ENCODE measurements around the gene LRPAP1.

The LRPAP1 gene

GRCh38 chr4:3533423-3533820 is 1.2 kb upstream of the LRPAP1 start:
- in situ Hi-C loops (cut with MboI; ENCODE audit: low sequenced_read_pairs) = no loop called here

GRCh38 chr4:3532751-3533422 is 665 bp upstream of the LRPAP1 start:
- in situ Hi-C loops (cut with MboI; ENCODE audit: low sequenced_read_pairs) = no loop called here

- in situ Hi-C loops (cut with MboI; ENCODE audit: low sequenced_read_pairs) = no loop called here
These were observed 824 bp downstream of the LRPAP1 start for GRCh38 chr4:3531318-3531878.

DNA sequence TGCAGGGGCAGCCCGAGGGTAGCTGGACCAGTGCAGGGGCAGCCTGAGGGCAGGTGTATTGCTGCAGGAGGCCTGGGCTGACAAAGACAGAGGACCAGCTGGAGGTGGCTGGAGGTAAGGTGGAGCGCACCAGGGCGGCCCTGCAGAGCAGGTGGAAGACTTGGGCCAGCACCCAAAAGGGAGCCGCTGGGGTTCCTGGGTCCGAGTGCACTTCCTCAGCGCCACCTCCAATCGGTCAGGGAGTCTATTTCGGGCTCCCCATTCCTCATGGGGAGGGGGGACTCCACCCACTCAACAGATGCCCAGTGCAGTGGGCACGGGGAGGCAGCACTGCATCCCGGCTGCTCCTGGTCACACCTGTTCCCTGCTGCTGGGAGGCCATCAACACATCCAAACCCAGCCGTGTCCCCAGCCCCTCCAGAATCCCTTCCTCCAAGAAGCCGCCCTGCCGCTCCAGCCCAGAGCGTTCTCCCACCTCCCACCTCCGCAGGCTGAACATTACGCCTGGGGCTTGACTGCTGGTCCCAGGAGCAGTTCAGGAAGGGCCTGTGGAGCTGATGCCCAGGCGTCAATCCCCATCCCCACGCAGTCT is 1.5 kb downstream of the LRPAP1 start:
- in situ Hi-C loops (cut with MboI; ENCODE audit: low sequenced_read_pairs) = no loop called here

DNA sequence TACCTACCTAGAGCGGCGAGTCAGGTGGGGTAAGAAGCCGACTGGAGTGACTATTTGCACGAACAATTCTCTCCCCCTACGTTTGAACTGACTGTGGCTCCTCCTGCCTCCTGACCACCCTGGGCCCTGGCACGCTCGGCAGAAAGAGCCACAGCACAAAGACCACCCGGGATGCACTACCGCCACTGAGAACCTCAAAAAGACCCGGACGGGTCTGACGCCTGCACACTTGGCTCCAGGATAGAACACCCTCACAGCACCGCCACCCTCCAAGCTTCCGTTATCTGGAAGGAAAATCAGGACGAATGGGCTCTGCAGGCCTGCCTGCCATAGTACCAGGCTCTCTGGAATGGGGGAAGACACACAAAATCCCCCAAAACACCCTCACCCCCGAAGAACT is 2.2 kb downstream of the LRPAP1 start:
- in situ Hi-C loops (cut with MboI; ENCODE audit: low sequenced_read_pairs) = no loop called here

DNA sequence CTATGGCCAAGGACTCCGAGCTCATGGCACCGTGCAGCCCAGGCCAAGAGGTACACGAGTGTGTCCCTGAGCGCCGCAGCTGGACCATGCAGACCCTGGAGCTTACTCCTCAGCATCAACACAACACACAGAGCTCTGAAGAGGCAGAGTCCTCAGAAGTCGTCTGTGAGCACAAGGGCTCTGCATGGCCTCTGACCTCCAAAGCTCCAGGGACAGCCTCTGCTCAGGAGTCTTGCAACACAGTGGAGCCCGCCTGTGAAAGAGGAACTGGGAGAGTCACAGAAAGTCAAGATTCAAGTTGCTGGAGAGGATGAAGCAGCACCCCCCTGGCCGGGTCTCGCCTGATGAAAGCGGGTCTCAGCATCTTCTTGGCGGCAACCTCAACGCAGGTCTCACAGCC is 2.9 kb downstream of the LRPAP1 start:
- in situ Hi-C loops (cut with MboI; ENCODE audit: low sequenced_read_pairs) = no loop called here

DNA sequence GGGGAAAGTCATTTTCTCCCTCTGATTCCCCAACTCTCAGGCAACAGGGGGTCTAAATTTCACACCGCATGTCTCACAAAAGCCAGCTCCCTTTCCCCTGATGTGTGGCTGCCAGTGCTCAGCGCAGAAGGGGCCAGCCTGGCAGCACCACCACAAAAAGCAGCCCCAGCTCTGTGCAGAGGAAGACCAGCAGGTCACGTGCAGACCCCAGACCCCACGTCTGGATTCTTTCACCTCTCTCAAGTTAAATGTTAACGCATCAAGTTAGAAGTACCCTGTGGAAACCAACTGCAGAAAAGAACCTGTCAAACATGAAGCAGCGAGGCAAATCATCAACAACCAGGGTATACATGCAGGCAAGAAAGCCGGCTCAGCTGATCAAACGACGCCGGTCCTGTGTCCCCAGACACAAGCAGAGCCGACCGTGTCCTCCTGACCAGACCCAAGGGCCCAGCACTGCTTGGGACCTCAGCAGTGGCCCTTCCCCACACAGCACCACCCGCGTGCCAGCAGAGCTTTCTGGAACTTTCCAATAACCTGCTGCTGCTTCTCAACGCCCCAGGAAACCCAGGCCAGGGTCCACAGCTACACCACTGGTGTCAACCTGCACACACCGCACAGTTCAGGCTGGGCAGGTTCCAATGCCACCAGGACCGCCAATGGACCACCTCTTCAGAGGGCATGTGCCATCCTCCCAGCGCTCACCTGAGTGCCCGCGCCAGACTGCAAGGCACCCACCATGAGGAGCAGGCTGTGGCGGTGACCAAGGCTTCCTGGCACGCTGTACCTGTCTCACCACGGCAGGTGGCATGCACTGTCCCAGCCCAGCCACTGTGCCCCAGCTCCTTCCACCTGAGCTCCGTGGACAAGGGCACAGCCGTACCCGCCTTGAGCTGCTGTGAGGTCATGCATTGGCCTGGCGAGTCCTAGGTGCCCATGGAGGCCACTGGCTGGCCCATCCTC is 4.0 kb downstream of the LRPAP1 start:
- in situ Hi-C loops (cut with MboI; ENCODE audit: low sequenced_read_pairs) = no loop called here

GRCh38 chr4:3527101-3527913 is 4.9 kb downstream of the LRPAP1 start:
- in situ Hi-C loops (cut with MboI; ENCODE audit: low sequenced_read_pairs) = no loop called here

DNA sequence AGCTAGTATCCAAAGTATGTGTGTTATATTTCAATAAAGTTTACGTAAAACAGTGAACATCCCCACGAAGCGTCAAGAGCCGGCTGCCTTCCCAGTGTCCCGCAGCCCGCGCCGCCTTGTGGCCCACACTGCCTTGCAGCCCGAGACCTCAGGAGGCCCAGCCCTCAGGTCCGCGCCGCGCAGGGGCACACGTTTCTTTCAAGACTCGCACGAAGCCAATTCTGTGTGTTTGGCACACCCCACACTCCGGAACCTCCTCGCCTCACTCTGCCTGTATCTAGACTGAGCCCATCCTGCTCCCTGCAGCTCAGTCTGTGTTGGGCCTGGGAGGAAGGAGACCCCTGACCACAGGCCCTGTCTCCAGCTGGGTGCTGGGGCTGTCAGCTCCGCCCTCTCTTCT is 5.8 kb downstream of the LRPAP1 start:
- in situ Hi-C loops (cut with MboI; ENCODE audit: low sequenced_read_pairs) = no loop called here

DNA sequence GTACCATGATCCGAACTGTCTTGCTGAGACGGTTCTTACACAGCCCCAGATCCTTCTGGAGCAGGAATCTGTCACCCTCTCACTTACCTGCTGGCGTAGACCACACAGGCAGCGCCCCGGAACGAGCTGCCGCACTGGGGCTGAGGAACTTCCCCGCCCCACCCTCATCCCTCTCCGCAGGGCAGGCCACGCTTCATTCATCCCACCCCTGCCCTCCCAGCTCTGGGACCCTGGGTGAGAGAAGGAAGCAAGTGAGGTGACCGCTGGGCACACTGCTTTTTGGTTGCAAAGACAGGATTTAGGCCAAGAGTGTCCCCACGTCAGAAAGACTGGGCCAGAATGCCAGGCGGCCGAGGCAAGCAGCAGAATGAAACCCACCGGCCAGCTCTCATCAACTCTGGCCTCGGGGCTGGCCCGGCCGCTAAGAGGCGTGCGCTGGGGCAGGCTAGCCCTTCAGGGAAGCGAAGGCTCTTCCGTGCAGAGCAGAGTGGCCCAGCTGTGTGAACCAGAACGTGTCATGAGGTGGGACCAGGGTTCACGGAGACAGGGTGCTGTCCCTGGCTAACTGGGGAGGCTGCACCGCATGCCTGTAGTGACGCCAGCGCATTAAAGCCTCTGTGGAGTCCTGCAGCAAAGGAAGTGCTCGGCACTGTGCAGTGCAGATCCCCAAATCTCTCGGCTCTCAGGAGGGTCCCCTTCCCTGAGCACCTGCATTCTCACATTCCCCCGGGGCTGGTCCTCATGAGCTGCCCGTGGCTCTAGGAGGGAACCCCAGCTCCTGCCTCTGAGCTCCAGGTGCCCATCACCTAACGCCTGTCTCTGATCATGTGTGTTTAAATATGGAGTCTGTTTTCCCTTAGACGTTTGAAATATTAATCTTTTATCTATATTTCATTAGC is 6.4 kb downstream of the LRPAP1 start:
- in situ Hi-C loops (cut with MboI; ENCODE audit: low sequenced_read_pairs) = no loop called here

DNA sequence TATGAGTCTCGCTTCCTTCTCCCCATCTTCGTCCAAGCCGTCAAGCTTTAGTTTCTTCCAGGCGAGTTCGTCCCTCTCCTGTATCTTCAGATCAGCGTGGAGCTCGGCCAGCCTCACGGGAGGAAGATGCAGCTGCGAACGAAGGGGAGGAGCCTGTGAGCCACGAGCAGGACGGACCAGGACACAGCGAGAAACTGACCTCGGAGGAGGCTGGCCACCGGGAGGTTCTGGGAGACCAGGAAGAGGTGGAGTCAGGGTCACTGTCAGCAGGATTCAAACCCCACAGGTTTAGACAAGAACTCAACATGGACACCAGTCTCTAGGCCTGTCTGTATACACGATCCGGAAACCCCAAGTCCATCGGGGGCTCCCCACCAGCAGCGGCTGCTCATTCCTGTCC is 7.3 kb downstream of the LRPAP1 start:
- in situ Hi-C loops (cut with MboI; ENCODE audit: low sequenced_read_pairs) = no loop called here

GRCh38 chr4:3524349-3524748 is 7.9 kb downstream of the LRPAP1 start:
- in situ Hi-C loops (cut with MboI; ENCODE audit: low sequenced_read_pairs) = no loop called here

DNA sequence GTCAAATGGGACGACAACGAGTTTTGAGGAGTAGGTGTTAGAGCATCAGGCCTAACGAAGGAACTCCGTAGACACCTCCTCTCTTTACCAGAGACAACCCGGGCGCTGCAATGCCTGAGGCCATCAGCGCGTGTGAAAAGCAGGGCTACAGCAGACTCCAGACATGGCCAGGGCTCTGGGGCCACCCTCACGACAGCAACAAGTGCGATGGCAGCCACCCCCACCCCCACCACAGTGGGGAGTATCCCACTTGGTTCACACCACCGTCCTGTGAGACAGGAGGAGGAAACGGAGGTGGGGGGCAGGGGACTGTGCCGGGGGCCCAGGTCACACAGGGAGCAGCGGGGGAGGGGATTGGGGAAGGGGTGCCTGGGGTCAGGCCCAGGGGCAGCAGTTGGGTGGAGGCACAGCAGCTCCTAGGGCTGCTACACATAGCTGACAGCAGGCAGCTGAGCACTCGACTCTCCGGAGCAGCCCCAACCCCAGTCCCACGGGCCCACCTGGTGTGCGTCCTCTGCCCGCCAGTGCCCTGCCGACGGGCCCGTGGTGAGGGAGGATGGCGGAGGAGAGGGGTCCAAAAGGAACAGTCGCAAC is 8.5 kb downstream of the LRPAP1 start:
- in situ Hi-C loops (cut with MboI; ENCODE audit: low sequenced_read_pairs) = no loop called here

- in situ Hi-C loops (cut with MboI; ENCODE audit: low sequenced_read_pairs) = no loop called here
These were observed 9.0 kb downstream of the LRPAP1 start for GRCh38 chr4:3523146-3523627.

GRCh38 chr4:3522651-3523050 is 9.6 kb downstream of the LRPAP1 start:
- in situ Hi-C loops (cut with MboI; ENCODE audit: low sequenced_read_pairs) = no loop called here

GRCh38 chr4:3522326-3522640 is 9.9 kb downstream of the LRPAP1 start:
- in situ Hi-C loops (cut with MboI; ENCODE audit: low sequenced_read_pairs) = no loop called here

GRCh38 chr4:3521621-3522325 is 10.4 kb downstream of the LRPAP1 start:
- in situ Hi-C loops (cut with MboI; ENCODE audit: low sequenced_read_pairs) = no loop called here

DNA sequence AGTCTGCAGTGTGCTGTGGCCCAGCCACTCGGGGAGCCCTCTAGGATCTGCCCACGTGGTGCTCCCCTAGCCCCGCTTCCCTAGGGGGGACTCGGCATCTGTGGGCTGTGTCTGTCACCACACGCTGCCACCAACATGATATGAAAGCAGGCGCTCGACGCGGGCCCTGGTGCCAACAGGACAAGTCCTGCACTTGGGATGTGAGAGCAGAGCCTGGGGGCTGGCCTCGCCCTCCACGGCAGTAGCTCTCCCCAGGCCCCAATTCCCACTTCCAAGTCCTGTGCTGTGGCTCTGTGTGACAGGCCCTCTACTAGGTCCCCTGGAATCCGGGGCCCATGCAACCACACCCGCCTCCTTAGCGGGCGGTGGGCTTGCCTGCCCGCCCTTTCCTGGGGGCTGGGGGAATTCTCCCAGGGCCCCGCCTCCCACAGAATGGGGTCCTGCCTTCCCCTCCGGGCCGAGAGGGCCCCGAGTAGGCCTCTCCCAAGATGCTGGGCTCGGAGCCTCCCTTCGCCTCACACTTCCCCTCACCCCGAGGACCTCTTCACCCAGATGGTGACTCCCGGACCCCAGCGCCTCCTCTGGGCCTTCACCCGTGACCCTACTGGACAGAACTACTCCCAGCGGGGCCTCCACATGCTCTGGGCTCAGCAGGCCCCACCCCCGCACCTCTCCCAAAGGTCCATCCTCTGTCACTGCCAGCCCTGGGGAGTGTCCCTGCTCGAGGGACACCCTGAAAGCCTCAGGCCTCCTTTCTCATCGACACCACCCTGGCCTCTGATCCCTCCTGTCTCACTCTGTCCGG is 11.2 kb downstream of the LRPAP1 start:
- in situ Hi-C loops (cut with MboI; ENCODE audit: low sequenced_read_pairs) = no loop called here

All from hTERT RPE-1 (cell line).